Endodermal cell (in vitro differentiated cells): ENCODE results near the gene STAC2. TPM values are rescaled to one million over a fixed set of nuclear protein-coding genes. Genes with fewer than 3 reads are reported as not detected.
A peak's percentile ranks its signal among the peaks of the same experiment; 100 is the strongest.

Source experiments
- DNase-seq: peaks from one replicate; pipeline ENCODE4 v3.0.0-alpha.2; 2017
- H3K27ac ChIP-seq: 2 replicates; pipeline ENCODE4 v1.5.1; 2013; ENCODE audit warnings: mild to moderate bottlenecking, low read depth, low read length, moderate library complexity
- H3K27me3 ChIP-seq: 2 replicates; pipeline ENCODE4 v1.6.1; 2013; ENCODE audit warnings: mild to moderate bottlenecking, low read length, moderate library complexity; ENCODE audit not compliant: insufficient read depth, control insufficient read depth, poor library complexity, severe bottlenecking
- H3K36me3 ChIP-seq: 2 replicates; pipeline ENCODE4 v1.7.0; 2013; ENCODE audit warnings: mild to moderate bottlenecking, low read length, moderate library complexity; ENCODE audit not compliant: control insufficient read depth, insufficient read depth
- H3K4me1 ChIP-seq: one replicate; pipeline ENCODE4 v1.7.0; 2013; ENCODE audit warnings: low read length; ENCODE audit not compliant: control insufficient read depth, insufficient read depth
- H3K4me3 ChIP-seq: 2 replicates; pipeline ENCODE4 v1.5.1; 2013; ENCODE audit warnings: mild to moderate bottlenecking, low read length, moderate library complexity
- H3K9ac ChIP-seq: 2 replicates; pipeline ENCODE4 v1.6.1; 2013; ENCODE audit warnings: mild to moderate bottlenecking, low read length, moderate library complexity; ENCODE audit not compliant: poor library complexity, severe bottlenecking; ENCODE audit errors: extremely low read depth
- H3K9me3 ChIP-seq: 2 replicates; pipeline ENCODE4 v1.6.1; 2013; ENCODE audit warnings: mild to moderate bottlenecking, low read length, moderate library complexity; ENCODE audit not compliant: control insufficient read depth
- H3K27ac Mint-ChIP-seq: 2 replicates; pipeline ENCODE4 v1.8.0; 2020; ENCODE audit warnings: mixed read lengths
- H3K27me3 Mint-ChIP-seq: 2 replicates; pipeline ENCODE4 v1.8.0; 2021; ENCODE audit warnings: mild to moderate bottlenecking, mixed read lengths; ENCODE audit not compliant: insufficient read depth
- H3K36me3 Mint-ChIP-seq: 2 replicates; pipeline ENCODE4 v1.8.0; 2020; ENCODE audit warnings: low read depth, mixed read lengths
- H3K4me1 Mint-ChIP-seq: 2 replicates; pipeline ENCODE4 v1.8.0; 2020; ENCODE audit warnings: mixed read lengths
- H3K4me3 Mint-ChIP-seq: 2 replicates; pipeline ENCODE4 v1.8.0; 2020; ENCODE audit warnings: mild to moderate bottlenecking, moderate library complexity, mixed read lengths
- H3K9me3 Mint-ChIP-seq: 2 replicates; pipeline ENCODE4 v1.8.0; 2020; ENCODE audit warnings: mild to moderate bottlenecking, mixed read lengths
- WGBS, 2 experiments: methylation state at CpG; one replicate each; pipeline versions ENCODE4 v1.1.5 to v1.1.7; 2013; ENCODE audit warnings: missing lambda C conversion rate in 2 of 2, mixed read lengths in 1 of 2; ENCODE audit not compliant: insufficient coverage in 1 of 2, insufficient read length in 1 of 2; 5-methylcytosine and 5-hydroxymethylcytosine counted together
- total RNA-seq, 2 donors: library from RNA; stranded (reverse); fragmentation: NEBNext Ultra II Directional in 1 of 2; extraction: Animal tissue kit (Norgen Biotek cat#: 25700) in 1 of 2; gene quantifications; 2 replicates in 1 of 2; 3 replicates in 1 of 2; pipeline ENCODE4 v1.2.1, GENCODE V29; 2021
- TF ChIP-seq, protein P1 (sequence below): fragments of 200-600 bp; sonication (generic); conservative IDR thresholded peaks from 2 replicates; pipeline ENCODE4 v1.5.0; 2021; ENCODE audit warnings: antibody characterized with exemption, mild to moderate bottlenecking

STAC2 gene
- total RNA-seq, 2 donors from 2014 or later = 0.35 to 0.46 TPM

DNA sequence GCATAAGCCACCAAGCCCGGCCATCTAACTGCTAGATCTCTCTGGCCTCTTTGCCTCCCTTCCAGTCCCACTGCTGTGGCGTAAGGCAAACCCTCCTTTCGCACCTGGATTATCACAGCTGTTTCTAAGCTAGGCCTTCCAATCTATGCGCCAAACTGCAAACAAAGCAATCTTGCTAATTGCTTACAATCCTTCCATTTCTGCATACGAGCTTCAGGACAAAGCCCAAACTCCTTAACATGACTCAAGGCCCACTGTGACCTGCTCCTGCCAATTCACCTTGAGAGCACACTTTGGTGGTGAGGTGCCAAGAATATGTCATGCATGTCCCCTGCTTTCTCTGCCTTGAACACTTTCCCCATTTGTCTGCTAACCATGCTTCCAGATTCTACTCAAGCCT, 53.8 kb downstream of the STAC2 start:
- Mint-ChIP-seq H3K4me1 (peaks cover 11% of the 10 kb centered on the region), H3K27ac (no peak overlapping the region), H3K36me3 (peaks cover 6% of the 10 kb centered on the region), H3K9me3 (peaks cover 7% of the 10 kb centered on the region), H3K4me3 (no peak overlapping the region), H3K27me3 (peaks cover 16% of the 10 kb centered on the region)
- no peaks in the 10 kb centered on the region for H3K9me3 ChIP-seq
- TF ChIP-seq, protein P1, sequence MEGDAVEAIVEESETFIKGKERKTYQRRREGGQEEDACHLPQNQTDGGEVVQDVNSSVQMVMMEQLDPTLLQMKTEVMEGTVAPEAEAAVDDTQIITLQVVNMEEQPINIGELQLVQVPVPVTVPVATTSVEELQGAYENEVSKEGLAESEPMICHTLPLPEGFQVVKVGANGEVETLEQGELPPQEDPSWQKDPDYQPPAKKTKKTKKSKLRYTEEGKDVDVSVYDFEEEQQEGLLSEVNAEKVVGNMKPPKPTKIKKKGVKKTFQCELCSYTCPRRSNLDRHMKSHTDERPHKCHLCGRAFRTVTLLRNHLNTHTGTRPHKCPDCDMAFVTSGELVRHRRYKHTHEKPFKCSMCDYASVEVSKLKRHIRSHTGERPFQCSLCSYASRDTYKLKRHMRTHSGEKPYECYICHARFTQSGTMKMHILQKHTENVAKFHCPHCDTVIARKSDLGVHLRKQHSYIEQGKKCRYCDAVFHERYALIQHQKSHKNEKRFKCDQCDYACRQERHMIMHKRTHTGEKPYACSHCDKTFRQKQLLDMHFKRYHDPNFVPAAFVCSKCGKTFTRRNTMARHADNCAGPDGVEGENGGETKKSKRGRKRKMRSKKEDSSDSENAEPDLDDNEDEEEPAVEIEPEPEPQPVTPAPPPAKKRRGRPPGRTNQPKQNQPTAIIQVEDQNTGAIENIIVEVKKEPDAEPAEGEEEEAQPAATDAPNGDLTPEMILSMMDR = no peak
- WGBS, 2 experiments = 87 to 100% methylated on average over 1 to 5 of the region's 5 CpGs
- peak; percentile 66 for DNase-seq
- no peak overlapping the region for H3K9ac ChIP-seq
- H3K36me3 ChIP-seq = peaks cover 7% of the 10 kb centered on the region
- H3K27ac ChIP-seq = no peak overlapping the region
- H3K4me3 ChIP-seq = no peak overlapping the region
- no peaks in the 10 kb centered on the region for H3K4me1 ChIP-seq
- H3K27me3 ChIP-seq = peaks cover 2% of the 10 kb centered on the region

DNA sequence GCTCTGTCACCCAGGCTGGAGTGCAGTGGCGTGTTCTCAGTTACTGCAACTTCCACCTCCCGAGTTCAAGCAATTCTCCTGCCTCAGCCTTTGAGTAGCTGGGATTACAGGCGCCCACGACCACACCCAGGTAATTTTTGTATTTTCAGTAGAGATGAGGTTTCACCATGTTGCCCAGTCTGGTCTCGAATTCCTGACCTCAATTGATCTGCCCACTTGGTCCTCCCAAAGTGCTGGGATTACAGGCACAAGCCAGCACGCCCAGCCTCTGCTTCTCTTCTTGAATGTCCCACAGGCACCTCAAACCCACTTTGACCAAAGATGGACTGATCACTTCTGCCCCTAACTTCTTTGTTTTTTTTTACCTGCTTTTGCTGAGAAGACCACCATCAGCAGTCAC, 55.2 kb downstream of the STAC2 start:
- no peaks in the 10 kb centered on the region for H3K4me1 ChIP-seq
- 91 to 97% methylated on average over 3 to 6 of the region's 6 CpGs for WGBS, 2 experiments
- H3K27me3 ChIP-seq = peaks cover 16% of the 10 kb centered on the region
- Mint-ChIP-seq H3K9me3 (peaks cover 7% of the 10 kb centered on the region), H3K36me3 (peaks cover 1% of the 10 kb centered on the region), H3K4me3 (no peak overlapping the region), H3K27me3 (peaks cover 30% of the 10 kb centered on the region), H3K4me1 (peaks cover 16% of the 10 kb centered on the region), H3K27ac (no peak overlapping the region)
- no peak overlapping the region for H3K9ac ChIP-seq
- no peaks in the 10 kb centered on the region for H3K9me3 ChIP-seq
- no peak overlapping the region for H3K4me3 ChIP-seq
- no peak for DNase-seq
- TF ChIP-seq, protein P1 = no peak
- no peaks in the 10 kb centered on the region for H3K36me3 ChIP-seq
- H3K27ac ChIP-seq = no peak overlapping the region

GRCh38 chr17:39170109-39170508, 55.6 kb downstream of the STAC2 start:
- Mint-ChIP-seq H3K27ac (no peak overlapping the region), H3K36me3 (peaks cover 1% of the 10 kb centered on the region), H3K4me3 (no peak overlapping the region), H3K27me3 (peaks cover 35% of the 10 kb centered on the region), H3K9me3 (peaks cover 7% of the 10 kb centered on the region), H3K4me1 (peaks cover 14% of the 10 kb centered on the region)
- no peak overlapping the region for H3K9ac ChIP-seq
- TF ChIP-seq, protein P1 = no peak
- peaks cover 20% of the 10 kb centered on the region for H3K27me3 ChIP-seq
- 93 to 95% methylated on average over 4 of the region's 4 CpGs for WGBS, 2 experiments
- no peak overlapping the region for H3K4me3 ChIP-seq
- no peaks in the 10 kb centered on the region for H3K36me3 ChIP-seq
- H3K9me3 ChIP-seq = no peaks in the 10 kb centered on the region
- no peak for DNase-seq
- no peaks in the 10 kb centered on the region for H3K4me1 ChIP-seq
- H3K27ac ChIP-seq = no peak overlapping the region
